ENCODE results near the gene LMBR1. TPM values are rescaled to one million over a fixed set of nuclear protein-coding genes. Genes with fewer than 3 reads are reported as not detected.

Gene LMBR1
- total and polyA plus RNA-seq, 12 donors = 16.9 to 341 (median 117) TPM

GRCh38 chr7:156751319-156751718 lies 141.7 kb downstream of the LMBR1 start:
- Histone ChIP-seq H3K4me1 (replicated peaks in 1 of 2) (peaks cover 5 to 11% of the 10 kb centered on the region in 2 donors), H3K4me3 (no peak overlapping the region), H3K36me3 (replicated peaks in 1 of 2) (no peaks in the 10 kb centered on the region), H3K27ac (peak overlapping the region in 3 of 5 donors; percentile 46 to 71 (median 60)), H3K9me3 (replicated peaks in 1 of 3) (no peaks in the 10 kb centered on the region), H3K27me3 (no peaks in the 10 kb centered on the region)
- intact Hi-C loops (cut with DNase I) = loop anchor here in 1 of 2 donors (10.0 kb wide), 1 partner anchor 67 kb away; no protein-coding TSS in a partner anchor
- peak in 1 of 2 donors; percentile 21 for TF ChIP-seq POLR2A (IDR thresholded peaks at IDR 0.05)
- no peak for TF ChIP-seq CTCF (IDR thresholded peaks at IDR 0.05)
- WGBS, 4 donors = 47 to 71% (median 64%) methylated on average over 3 of the region's 3 CpGs
- peak in 6 of 7 donors; percentile 35 to 68 (median 44) for DNase-seq

GRCh38 chr7:156747718-156748117 lies 145.3 kb downstream of the LMBR1 start:
- Histone ChIP-seq H3K27ac (no peak overlapping the region), H3K9me3 (replicated peaks in 1 of 3) (no peaks in the 10 kb centered on the region), H3K4me3 (no peak overlapping the region), H3K27me3 (no peaks in the 10 kb centered on the region), H3K4me1 (replicated peaks in 1 of 2) (peaks cover 5 to 11% of the 10 kb centered on the region in 2 donors), H3K36me3 (replicated peaks in 1 of 2) (no peaks in the 10 kb centered on the region)
- 71 to 86% (median 76%) methylated on average over 1 of the region's 1 CpG for WGBS, 4 donors
- intact Hi-C loops (cut with DNase I) = no loop called here
- TF ChIP-seq CTCF (IDR thresholded peaks at IDR 0.05) (no peak), POLR2A (IDR thresholded peaks at IDR 0.05) (no peak)
- no peak for DNase-seq

- H3K36me3 ChIP-seq (replicated peaks in 1 of 2) = no peaks in the 10 kb centered on the region
- H3K9me3 ChIP-seq (replicated peaks in 1 of 3) = no peaks in the 10 kb centered on the region
- H3K27ac ChIP-seq = no peak overlapping the region
- DNase-seq = no peak
- WGBS, 4 donors = 97 to 100% (median 98%) methylated on average over 1 of the region's 1 CpG
- no peak overlapping the region for H3K4me3 ChIP-seq
- H3K4me1 ChIP-seq (replicated peaks in 1 of 2) = peaks cover 5 to 8% of the 10 kb centered on the region in 2 donors
- H3K27me3 ChIP-seq = no peaks in the 10 kb centered on the region
- intact Hi-C loops (cut with DNase I) = no loop called here
- no peak for TF ChIP-seq POLR2A (IDR thresholded peaks at IDR 0.05)
Measured at GRCh38 chr7:156746891-156747290, 146.1 kb downstream of the LMBR1 start.

- H3K9me3 ChIP-seq (replicated peaks in 1 of 3) = no peaks in the 10 kb centered on the region
- H3K36me3 ChIP-seq (replicated peaks in 1 of 2) = no peaks in the 10 kb centered on the region
- no peaks in the 10 kb centered on the region for H3K27me3 ChIP-seq
- no peak overlapping the region for H3K27ac ChIP-seq
- no peak for DNase-seq
- no peak overlapping the region for H3K4me3 ChIP-seq
- 82 to 94% (median 89%) methylated on average over 5 of the region's 5 CpGs for WGBS, 4 donors
- TF ChIP-seq POLR2A (IDR thresholded peaks at IDR 0.05) = no peak
- no peak for TF ChIP-seq CTCF (IDR thresholded peaks at IDR 0.05)
- H3K4me1 ChIP-seq (replicated peaks in 1 of 2) = no peaks in the 10 kb centered on the region
- intact Hi-C loops (cut with DNase I) = no loop called here
Measured at GRCh38 chr7:156739596-156739995, 153.4 kb downstream of the LMBR1 start.

GRCh38 chr7:156735851-156736250 lies 157.1 kb downstream of the LMBR1 start:
- no peaks in the 10 kb centered on the region for H3K36me3 ChIP-seq (replicated peaks in 1 of 2)
- TF ChIP-seq CTCF (IDR thresholded peaks at IDR 0.05) = no peak
- no peak for TF ChIP-seq POLR2A (IDR thresholded peaks at IDR 0.05)
- H3K9me3 ChIP-seq (replicated peaks in 1 of 3) = peaks cover 0 to 14% (median 9%) of the 10 kb centered on the region in 3 donors
- WGBS, 4 donors = 86 to 92% (median 91%) methylated on average over 7 of the region's 7 CpGs
- DNase-seq = no peak
- H3K27me3 ChIP-seq = no peaks in the 10 kb centered on the region
- no peaks in the 10 kb centered on the region for H3K4me1 ChIP-seq (replicated peaks in 1 of 2)
- intact Hi-C loops (cut with DNase I) = no loop called here
- H3K27ac ChIP-seq = no peak overlapping the region
- no peak overlapping the region for H3K4me3 ChIP-seq
